ENCODE results near the gene CCNB1.

CCNB1 gene

DNA sequence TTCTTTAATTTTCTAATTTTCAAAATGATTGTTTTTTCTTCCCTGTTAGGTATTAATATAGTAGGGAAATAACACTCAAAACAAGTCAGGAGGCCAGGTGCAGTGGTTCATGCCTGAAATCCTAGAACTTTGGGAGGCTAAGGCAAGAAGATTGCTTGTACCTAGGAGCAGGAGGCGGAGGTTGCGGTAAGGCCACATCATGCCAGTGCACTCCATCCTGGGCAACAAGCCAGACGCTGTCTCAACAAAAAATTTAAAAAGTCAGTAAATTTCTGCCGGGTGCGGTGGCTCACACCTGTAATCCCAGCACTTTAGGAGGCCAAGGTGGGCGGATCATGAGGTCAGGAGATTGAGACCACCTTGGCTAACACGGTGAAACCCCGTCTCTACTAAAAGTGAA lies 57.6 kb downstream of the CCNB1 start:
- peaks cover 8% of the 10 kb centered on the region for H3K9me3 ChIP-seq (ENCODE audit: insufficient read depth, low read length)
- H3K27me3 ChIP-seq (ENCODE audit: insufficient read depth, insufficient read length) = no peaks in the 10 kb centered on the region
- H3K4me1 ChIP-seq (ENCODE audit: insufficient read depth, insufficient read length) = no peaks in the 10 kb centered on the region
- TF ChIP-seq ZNF274 (IDR thresholded peaks at IDR 0.05; ENCODE audit: low read depth, low read length) (no peak), YY1 (IDR thresholded peaks at IDR 0.05; ENCODE audit: insufficient read depth, insufficient read length) (no peak), SUZ12 (IDR thresholded peaks at IDR 0.05; ENCODE audit: extremely low read depth, insufficient read depth, insufficient read length) (no peak)
- no peak overlapping the region for H3K4me3 ChIP-seq (ENCODE audit: insufficient read length, low read depth)
- no peak for DNase-seq (ENCODE audit: low read depth, low spot score)
- H3K9ac ChIP-seq (ENCODE audit: insufficient read length, low read depth) = no peak overlapping the region
- H3K36me3 ChIP-seq (ENCODE audit: insufficient read depth, insufficient read length, low read length) = peaks cover 18% of the 10 kb centered on the region

- DNase-seq (ENCODE audit: low read depth, low spot score) = no peak
- no peak overlapping the region for H3K9ac ChIP-seq (ENCODE audit: insufficient read length, low read depth)
- H3K9me3 ChIP-seq (ENCODE audit: insufficient read depth, low read length) = no peaks in the 10 kb centered on the region
- peaks cover 21% of the 10 kb centered on the region for H3K36me3 ChIP-seq (ENCODE audit: insufficient read depth, insufficient read length, low read length)
- no peak for TF ChIP-seq SUZ12 (IDR thresholded peaks at IDR 0.05; ENCODE audit: extremely low read depth, insufficient read depth, insufficient read length)
- TF ChIP-seq YY1 (IDR thresholded peaks at IDR 0.05; ENCODE audit: insufficient read depth, insufficient read length) = no peak
- no peak for TF ChIP-seq ZNF274 (IDR thresholded peaks at IDR 0.05; ENCODE audit: low read depth, low read length)
- H3K4me3 ChIP-seq (ENCODE audit: insufficient read length, low read depth) = no peak overlapping the region
- H3K27me3 ChIP-seq (ENCODE audit: insufficient read depth, insufficient read length) = no peaks in the 10 kb centered on the region
- H3K4me1 ChIP-seq (ENCODE audit: insufficient read depth, insufficient read length) = no peaks in the 10 kb centered on the region
Measured at GRCh38 chr5:69225860-69226259, 58.9 kb downstream of the CCNB1 start.
